ENCODE data around the gene FARP2.

The FARP2 gene

DNA sequence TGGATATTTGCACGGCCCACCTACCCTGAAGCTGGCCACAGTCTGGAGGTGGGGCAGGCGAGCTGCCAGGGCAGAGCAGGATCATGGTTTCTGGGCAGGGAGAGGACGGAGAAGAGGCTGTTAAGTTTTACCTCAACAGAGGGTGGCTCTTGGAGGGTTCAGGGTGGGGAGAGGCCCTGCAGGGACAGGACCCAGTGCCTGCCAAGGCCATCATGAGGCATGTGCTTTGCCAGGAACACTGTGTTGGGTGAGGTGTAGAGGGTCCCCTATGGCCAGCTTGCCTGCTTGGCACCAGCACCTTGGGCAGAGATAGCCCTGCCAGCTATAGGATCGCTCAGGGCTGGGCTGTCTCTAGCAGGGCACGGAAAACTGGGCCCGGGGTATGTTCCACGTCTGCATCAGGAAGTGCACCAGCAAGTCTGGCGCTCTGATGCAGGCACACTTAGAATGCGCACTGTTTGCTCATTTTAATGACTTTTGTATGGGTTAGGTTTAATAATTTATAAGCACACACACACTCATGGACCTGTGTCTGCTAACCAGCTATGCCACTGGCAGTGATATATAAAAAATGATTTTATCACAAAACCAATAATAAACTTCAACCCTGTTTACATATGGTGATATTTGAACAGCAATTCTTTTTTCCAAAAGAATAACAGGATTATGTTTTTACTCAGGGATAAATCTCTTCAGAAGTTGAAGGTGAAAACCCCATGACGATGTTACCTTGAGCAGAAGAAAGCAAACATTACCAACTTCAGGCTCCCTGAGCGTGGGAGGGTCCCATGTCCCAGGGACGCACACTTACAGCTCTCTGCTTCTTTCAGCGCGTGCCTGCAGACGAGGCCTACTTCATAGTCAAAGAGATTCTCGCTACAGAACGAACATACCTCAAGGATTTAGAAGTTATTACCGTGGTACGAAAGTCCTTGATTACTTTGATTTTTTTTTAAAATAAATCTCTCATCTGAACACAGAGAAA lies 105.9 kb downstream of the FARP2 start:
- no peak for DNase-seq

DNA sequence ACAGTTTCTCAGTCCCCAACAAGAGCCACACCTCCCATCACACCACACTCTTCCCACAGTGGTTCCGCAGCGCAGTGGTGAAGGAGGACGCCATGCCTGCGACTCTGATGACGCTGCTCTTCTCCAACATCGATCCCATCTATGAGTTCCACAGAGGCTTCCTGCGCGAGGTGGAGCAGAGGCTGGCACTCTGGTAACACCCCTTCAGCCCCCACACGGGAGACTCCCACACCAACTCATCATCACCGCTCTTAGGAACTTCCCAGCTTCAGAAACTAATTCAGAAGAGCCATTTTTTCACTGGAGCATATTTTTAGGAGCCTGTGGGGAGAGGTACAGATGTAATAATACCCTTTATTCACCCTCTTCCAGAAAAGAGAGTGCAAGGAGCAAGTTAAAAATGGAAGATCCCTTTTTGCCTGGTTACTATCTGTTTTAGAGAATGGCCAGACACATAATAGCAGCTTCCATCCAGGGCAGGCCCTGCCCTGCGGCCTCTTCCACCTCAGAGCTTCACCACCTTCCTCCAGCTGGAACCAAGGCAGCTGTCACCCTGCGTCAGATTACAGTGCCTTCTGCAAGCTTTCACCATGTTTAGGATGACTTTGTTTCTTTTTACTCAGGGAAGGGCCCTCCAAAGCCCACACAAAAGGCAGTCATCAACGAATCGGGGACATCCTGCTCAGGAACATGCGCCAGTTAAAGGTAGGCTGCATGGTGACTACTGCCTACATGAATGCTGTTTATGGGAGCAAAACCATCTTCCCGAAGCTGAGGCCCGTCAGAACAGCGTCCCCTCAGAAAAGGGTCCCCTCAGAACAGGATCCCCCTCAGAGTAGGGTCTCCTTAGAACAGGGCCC lies 107.4 kb downstream of the FARP2 start:
- no peak for DNase-seq

DNA sequence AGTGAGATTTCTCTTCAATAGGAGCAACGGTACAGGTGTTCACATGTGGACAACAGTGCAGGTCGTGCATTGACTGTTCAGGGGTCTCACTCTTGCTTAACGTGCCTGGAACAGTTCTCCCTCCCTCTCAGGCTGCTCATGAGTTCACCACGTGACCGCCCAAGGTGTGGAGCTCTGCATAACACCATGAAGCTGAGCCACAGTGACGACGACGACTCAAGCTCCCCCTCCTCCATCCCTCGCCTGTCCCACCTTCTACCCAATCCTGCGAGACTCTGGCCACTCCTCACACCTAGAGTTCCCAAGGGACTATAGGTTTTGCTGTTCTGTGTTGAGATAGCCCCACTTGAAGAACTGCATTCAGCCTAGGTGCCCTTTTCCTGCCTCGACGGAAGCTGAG lies 109.5 kb downstream of the FARP2 start:
- peak; percentile 13 for DNase-seq

DNA sequence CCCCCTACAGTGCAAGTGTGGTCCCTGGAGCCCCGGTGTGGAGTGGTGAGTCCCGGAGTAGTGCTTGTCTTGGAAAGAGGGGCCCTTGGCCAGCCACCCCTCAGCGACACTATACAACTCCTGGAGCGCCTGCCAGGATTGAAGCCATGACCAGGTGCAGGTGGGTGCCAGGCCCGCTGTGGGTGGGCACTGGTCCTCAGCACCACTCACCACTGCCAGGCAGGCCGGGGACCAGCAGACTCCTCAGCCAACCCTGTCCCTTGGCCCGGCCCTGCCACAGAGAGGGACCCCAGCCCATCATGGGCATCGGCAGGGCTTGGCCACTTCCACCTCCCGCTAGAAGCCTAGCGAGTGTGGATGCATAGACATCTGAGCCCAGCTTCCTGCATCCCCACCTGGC lies 110.1 kb downstream of the FARP2 start:
- no peak for DNase-seq

DNA sequence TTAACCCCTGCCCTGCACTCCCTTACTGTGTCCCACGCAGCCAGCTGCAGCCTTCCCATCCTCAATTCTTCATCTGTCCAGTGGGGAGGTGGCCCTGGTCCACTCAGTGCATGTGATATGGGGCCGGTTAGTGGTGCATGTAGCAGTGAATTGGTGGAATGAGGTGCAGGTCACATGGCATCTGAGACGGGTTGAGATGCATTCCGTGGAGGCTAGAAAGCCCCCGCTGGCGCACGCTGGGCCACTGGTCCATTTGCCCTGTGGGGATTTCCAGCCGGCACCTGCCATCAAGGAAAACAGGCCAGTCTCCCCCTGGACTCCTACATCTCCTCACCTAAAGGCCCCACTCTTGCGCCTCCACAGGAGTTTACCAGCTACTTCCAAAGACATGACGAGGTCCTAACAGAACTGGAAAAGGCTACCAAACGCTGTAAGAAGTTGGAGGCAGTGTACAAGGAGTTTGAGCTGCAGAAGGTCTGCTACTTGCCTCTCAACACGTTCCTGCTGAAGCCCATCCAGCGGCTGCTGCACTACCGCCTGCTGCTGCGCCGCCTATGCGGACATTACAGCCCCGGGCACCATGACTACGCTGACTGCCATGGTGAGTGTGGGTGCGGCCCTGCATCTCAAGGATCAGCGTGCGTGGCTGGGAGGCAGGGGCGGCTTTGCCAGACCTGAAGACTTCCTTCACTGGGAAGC lies 111.8 kb downstream of the FARP2 start:
- DNase-seq = no peak

DNA sequence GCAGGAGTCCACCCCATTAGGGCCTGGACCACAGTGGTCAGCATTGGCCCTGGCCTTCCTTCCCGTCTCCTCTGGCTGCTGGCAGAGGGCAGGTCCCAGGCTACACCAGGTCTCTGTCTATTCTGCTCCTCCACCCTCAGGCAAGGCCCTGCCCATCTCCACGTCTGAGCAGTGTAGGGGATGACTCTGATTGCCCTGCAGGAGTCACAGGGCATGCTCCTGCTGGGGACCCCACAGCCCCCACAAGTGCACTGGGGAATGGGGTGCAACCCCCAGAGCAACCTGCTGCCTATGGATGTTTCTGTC lies 112.3 kb downstream of the FARP2 start:
- DNase-seq = no peak

DNA sequence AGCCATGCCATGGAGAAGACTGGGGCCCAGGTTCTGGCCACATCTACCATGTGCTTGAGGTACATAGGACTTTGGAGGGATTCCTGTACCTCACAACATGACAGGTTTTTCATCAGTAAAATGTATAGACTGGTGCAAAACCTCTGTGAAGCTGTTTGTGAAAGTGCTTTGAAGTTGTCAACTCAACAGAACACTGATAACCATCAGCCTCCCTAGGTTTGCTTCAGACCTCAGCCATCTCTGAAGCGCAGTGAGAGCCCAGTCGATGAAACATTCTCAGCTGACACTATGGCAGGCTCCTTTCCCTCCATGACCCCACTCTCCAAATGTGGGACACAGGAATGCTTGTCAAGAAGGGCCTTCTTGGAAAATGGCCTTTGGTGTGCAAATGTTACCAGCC lies 113.7 kb downstream of the FARP2 start:
- DNase-seq = no peak

DNA sequence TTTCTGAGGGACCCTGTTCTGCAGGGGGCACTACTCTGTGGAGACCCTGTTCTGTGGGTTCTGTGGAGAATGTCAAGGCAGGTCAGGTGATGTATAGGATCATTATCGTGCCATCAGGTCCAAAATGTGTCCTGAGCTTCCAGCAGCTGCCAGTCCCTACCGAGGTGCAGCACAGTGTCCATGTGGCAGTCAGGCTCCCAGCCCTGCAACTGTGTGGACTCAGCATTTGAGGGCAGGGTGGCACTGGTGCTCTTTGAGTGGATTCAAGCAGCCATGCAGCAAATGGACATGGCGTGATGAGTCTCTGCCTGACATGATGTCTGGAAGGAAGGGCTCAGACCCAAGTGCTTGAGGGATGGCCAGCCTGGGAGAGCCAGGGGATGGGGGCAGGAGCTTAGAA lies 117.3 kb downstream of the FARP2 start:
- DNase-seq = no peak

DNA sequence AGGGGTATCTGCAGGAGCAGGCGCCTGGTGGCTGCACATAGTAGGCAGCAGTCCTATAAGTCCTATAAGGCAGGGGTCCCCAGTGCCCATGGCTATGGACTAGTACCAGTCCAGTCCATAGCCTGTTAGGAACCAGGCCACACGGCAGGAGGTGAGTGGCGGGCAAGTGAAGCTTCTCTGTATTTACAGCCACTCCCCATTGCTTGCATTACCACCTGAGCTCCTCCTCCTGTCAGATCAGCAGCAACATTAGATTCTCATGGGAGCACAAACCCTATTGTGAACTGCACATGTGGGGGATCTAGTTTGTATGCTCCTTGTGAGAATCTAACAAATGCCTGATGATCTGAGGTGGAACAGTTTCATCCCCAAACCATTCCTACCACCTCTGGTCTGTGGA lies 119.2 kb downstream of the FARP2 start:
- no peak for DNase-seq

DNA sequence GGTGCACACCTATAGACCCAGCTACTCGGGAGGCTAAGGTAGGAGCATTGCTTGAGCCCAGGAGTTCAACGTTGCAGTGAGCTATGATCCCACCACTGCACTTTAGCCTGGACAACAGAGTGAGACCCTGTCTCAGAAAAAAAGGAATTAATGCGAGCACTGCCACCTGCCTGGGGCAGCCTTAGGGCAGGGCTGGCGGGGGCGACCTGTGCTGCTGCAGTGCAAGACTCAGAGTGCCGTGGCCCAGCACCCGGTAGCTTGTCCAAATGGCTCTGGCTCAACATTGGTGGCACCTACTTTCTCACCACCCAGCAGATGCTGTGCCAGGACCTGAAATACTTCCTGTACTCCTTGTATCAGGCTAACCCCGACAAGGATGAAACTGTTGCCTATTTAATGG lies 122.1 kb downstream of the FARP2 start:
- no peak for DNase-seq

DNA sequence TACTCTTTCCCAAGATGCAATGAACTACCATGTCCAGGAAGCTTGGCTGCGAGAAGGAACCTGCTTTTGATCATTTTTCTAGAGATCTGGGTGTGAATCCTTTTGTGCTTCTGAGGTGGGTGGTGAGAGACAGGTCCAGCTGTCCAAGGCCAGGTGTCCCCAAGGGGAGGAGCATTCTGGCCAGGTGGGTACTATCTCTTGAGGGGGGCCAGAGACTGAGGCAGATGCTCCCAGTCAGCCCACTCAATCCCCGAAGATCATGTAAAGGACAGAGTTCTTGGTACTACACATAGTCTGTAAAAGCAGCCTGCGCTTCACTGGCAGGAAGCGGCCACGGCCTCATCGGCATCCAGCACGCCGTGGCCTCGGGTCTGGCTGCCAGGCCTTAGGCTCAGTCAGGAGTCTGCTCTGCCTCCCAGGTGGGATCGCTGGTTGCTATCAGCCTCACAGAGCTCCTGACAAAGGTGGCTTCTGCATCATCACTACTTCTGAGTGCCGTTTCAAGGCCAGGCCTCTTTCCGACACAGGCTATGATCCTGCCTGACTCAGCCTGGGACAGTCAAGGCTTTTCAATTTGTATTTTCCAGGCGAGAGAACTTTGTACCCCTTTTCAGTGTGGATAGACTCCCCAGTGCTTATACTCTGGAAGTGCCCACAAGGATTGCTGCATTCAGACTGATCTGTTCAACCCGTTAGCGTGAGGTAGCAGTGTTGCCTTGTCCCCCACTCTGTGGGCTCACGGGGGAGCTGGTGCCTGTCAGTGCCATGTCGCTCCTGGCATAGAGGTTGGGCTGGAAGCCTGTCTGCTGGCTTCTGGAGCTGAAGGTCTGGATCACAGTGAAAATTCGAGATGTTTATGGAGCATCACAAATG lies 123.2 kb downstream of the FARP2 start:
- DNase-seq = no peak

DNA sequence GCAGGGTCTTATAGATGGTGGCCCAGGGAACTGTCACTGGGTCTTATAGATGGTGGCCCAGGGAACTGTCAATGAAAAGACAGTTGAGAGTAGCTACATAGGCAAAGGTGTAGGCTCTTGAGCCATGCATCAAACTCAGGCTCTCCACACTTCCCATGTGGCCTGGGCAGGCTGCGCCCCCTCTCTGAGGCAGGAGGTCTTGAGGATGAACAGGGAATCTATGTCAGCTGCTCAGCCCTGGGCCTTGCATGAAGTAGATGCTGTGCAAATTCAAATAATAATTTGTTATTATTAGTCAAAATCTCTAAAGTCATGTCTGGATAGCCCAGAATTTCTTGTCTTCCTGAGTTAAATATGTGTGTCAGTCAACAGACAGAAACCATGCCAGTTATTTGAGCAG lies 125.6 kb downstream of the FARP2 start:
- DNase-seq = no peak

DNA sequence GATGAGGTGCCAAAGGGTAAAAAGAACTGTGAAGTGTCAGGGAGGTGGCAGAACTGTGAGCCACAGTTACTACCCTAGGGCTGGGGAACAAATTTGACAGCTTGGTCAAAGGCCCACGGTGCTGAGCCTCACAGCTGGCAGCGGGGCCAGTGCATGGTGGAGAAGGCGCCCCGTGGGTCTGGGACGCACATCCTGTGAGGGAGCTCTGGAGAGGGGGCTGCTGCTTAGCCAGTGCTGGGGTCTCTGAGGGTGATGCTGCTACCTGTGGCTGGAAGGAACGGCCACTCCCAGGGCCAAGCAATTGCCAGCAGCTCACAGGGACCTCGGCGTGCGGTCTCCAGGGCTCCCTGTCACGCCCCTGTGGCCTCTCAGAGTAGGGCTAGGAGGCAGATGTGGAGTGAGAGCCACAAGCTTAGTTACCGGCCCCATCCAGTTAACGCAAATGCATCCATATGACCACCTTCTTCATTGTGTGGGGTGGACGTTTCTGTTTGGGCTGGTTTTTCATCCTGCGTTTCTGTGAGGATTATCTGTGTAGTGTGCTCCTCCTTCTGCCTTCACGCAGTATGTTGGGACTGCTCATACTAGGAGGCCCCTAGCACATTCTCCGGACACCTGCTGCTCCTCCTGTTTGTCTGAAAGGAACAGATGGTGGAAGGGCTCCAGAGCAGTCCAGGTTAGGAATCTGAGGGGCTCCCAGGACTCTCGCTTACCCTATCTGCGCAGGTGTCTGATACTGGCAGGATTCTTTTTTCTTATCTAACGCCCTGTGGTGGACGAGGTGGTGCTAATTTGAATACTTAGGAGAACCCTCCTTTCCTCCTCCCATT lies 126.3 kb downstream of the FARP2 start:
- DNase-seq = no peak

DNA sequence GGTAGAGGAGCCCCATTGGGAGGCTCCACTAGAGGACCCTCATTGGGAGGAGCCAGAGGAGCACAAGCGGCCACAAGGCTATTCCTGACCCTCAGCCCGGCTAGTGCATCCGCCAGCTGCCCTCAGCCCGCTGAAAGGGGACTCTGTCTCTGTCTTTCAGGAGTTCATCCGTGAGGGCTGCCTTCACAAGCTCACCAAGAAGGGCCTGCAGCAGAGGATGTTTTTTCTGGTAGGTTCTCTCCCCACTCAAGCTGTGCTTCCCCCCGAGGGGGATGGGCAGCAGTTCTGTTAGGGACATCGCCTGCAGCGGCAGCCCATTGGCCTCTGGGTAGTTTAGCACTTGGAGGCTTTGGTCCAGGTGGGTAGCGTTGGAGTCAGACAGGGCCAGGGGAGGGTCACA lies 127.2 kb downstream of the FARP2 start:
- DNase-seq = no peak

DNA sequence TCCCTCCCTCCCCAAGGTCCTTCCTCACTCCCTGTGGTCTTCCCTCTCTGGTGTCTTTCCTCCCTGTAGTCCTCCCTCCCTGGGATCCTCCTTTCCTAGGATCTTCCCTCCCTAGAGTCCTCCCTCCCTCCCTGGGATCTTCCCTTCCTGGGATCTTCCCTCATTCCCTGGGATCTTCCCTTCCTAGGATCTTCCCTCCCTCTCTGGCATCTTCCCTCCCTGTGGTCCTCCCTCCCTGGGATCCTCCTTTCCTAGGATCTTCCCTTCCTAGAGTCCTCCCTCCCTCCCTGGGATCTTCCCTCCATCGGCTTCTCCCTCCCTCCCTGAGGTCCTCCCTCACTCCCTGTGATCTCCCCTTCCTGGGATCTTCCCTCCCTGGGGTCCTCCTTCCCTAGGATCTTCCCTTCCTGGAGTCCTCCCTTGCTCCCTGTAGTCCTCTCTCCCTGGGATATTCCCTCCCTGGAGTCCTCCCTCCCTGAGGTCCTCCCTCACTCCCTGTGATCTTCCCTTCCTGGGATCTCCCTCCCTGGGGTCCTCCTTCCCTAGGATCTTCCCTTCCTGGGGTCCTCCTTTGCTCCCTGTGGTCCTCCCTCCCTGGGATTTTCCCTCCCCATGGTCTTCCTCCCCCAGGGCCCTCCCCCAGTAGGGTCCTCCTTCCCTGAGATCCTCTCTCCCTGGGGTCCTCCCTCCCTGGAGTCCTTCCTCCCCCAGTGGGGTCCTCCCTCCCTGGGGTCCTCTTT lies 129.3 kb downstream of the FARP2 start:
- DNase-seq = no peak

DNA sequence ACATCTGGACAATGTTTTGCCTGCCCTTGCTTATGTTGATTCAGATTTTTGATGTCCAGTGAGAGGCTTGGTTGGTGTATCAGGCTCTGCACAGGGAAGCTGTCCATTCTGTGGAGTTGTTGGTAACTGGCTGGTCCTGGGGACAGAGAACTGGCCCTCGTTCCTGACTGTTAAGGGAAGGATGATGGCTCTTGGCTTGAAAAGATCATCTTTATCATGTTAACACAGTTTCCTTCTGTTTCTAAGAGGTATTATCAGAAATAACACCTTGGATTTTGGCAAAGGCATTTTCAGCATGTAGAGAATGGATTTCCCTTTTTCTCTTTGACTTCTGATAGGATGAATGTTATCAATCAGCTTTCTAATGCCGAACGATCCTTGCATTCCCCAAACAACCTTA lies 133.0 kb downstream of the FARP2 start:
- no peak for DNase-seq

DNA sequence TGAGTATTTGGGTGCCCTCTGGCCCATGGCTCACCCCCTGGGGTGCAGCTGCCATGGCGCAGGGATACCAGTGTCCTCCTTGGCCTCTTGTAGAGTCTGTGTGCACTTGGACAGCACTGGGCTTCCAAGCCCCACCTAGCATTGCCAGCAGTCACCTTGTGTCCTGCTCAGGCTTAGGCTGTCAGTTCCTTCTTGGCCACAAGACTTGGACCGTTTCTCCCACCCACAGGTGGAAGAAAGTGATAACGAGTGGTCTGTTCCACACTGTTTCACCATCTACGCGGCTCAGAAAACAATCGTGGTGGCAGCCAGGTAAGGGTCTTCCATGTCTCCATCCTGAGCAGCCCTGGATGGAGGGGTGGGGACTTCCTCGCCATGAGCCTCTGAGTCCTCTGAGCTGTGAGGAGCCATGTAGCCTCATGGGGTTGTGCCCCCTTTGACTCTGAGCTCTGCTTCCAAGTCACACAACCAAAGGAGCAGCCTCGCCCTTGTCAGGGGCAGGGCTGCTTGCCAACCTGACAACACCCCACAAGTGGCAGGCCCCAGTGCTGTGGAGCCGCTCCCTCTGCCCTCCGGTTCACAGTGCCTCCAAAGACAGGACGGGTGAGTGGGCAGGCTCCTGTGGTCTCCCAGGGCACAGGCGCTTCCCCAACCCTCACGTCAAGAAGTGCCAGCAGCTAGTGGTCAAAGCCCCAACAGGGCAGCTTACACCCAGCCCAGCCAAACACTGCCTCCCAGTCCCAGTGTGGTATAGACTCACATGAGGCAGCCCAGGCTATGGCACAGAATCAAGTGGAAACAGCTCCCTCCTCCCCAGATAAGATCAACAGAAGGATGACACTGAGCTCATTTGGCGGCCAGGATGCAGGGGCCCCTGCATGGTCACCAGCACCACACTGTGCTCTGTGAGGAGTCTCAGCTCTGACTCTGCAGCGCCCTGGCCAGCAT lies 133.9 kb downstream of the FARP2 start:
- DNase-seq = no peak

DNA sequence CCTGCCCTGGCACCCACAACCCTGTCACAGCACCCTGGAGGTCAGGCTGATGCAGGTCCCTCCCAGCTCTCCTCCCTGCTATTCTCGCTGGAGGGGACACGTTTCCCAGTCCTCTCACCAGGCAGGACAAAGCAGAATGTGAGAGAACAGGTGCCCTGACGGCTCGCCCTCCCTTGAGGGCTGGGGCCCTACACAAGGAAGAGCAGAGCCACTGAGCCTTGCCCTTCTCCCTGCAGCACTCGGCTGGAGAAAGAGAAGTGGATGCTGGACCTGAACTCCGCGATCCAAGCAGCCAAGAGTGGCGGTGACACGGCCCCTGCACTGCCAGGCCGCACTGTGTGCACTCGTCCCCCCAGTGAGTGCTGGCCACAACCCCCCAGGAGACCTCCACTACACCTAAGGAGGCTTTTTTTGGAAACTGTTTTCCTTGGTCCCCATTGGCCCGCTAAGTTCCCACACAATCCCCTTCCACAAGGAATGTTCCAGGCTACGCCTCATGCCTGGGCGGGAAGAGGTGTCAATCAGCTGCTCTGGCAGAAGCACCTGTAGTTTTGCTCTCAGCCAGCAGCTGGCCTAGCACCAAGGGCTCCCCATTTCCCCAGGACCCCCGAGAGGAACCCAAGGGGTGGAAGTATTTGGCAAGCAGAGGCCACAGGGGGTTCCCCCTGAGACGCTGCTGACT lies 134.9 kb downstream of the FARP2 start:
- no peak for DNase-seq

DNA sequence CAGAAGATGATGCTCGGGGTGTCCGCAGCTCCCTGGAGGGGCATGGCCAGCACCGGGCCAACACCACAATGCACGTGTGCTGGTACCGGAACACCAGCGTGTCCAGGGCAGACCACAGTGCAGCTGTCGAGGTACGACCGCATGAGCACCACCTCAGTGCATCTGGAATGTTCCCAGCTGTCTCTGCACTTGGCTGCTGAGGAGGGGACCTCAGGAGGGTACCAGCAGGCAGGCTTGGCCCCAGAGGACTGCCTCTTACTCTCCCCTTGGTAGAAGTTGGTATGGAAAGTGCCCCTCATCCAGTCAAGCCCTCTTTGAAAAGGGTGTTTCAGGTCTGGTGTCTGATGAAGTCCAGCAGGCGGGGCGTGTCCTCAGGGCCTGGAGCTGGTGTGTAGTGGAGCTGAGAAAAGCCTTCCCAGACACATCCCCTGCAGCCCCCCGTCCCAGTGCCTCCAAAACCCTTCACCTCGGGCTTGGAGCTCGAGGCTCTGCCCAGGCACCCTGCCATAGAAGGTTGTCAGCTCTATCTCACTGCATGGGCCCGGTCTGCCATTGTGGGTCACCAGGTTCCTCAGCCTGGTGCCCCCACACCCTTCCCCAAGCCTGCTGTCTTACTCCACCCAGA lies 135.6 kb downstream of the FARP2 start:
- no peak for DNase-seq
